ENCODE data around the gene SLC35E4.

DNA sequence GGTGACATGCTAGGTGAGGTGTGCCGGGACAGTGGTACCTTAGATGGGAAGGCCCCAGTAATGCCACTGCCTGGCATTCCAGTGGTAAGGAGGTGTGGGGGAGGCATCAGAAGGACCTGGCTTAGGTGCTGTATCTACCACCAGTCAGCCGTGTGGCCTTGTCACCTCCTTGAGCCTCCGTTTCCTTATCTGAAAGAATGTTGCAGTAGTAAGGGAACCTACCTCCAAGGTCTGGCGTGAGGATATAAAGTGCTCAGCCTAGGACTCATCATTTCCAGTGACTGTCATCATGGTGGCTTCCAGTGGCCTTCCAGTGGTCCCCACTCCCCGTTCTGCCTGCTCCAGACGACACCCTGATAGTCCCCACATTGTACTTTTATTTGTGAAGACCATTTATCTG is 38.9 kb downstream of the SLC35E4 start:
- TF ChIP-seq, protein P1, sequence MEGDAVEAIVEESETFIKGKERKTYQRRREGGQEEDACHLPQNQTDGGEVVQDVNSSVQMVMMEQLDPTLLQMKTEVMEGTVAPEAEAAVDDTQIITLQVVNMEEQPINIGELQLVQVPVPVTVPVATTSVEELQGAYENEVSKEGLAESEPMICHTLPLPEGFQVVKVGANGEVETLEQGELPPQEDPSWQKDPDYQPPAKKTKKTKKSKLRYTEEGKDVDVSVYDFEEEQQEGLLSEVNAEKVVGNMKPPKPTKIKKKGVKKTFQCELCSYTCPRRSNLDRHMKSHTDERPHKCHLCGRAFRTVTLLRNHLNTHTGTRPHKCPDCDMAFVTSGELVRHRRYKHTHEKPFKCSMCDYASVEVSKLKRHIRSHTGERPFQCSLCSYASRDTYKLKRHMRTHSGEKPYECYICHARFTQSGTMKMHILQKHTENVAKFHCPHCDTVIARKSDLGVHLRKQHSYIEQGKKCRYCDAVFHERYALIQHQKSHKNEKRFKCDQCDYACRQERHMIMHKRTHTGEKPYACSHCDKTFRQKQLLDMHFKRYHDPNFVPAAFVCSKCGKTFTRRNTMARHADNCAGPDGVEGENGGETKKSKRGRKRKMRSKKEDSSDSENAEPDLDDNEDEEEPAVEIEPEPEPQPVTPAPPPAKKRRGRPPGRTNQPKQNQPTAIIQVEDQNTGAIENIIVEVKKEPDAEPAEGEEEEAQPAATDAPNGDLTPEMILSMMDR (IDR thresholded peaks at IDR 0.05): no peak
- TF ChIP-seq POLR2A (IDR thresholded peaks at IDR 0.05): no peak

Data from body of pancreas (tissue), 4 donors.